SK-N-SH (cell line): ENCODE measurements around the gene C19orf73. TPM values are rescaled to one million over a fixed set of nuclear protein-coding genes. Genes with fewer than 3 reads are reported as not detected.

Source experiments
- CTCF ChIA-PET: fragments of 300-600, 350-600 bp; formaldehyde crosslinking; extraction: SDS; loops from one replicate; lab custom pipeline; 2021; lab: Yijun Ruan, JAX
- POLR2A ChIA-PET: fragments of 350-600 bp; sonication (Branson Sonifier 250); formaldehyde crosslinking; extraction: SDS; loops from one replicate; lab custom pipeline; 2020; ENCODE audit warnings: antibody characterized with exemption, inconsistent platforms; lab: Yijun Ruan, JAX
- DNase-seq: peaks from one replicate; pipeline ENCODE4 v3.0.0; 2012
- H2AFZ ChIP-seq: fragments of 200-600 bp; sonication (generic); 2 replicates; pipeline ENCODE4 v1.8.1; 2016; ENCODE audit warnings: antibody characterized with exemption, mild to moderate bottlenecking, low read depth
- H3F3A ChIP-seq: fragments of 200-600 bp; sonication (generic); replicated peaks from 2 replicates; pipeline ENCODE3; 2016; ENCODE audit warnings: antibody characterized with exemption, mild to moderate bottlenecking; ENCODE audit not compliant: insufficient read depth
- H3K27ac ChIP-seq, 2 experiments: fragments of 200-500 bp in 1 of 2; fragments of 200-600 bp in 1 of 2; sonication (Bioruptor generic) in 1 of 2; sonication (generic), shearing (Covaris generic) in 1 of 2; 2 replicates each; pipeline versions ENCODE4 v1.5.1 to v1.6.1; 2014 to 2016; ENCODE audit warnings: low read depth in 2 of 2, inconsistent platforms in 1 of 2, low read length in 1 of 2, mild to moderate bottlenecking in 1 of 2, mixed read lengths in 1 of 2
- H3K27me3 ChIP-seq: fragments of 200-600 bp; sonication (generic), shearing (Covaris generic); 2 replicates; pipeline ENCODE4 v1.6.1; 2016; ENCODE audit warnings: mixed run types; ENCODE audit not compliant: insufficient read depth
- H3K36me3 ChIP-seq, 2 experiments: fragments of 200-500 bp in 1 of 2; fragments of 200-600 bp in 1 of 2; sonication (Bioruptor generic) in 1 of 2; sonication (generic) in 1 of 2; replicated peaks in 1 of 2; 2 replicates each; pipeline versions ENCODE3 to v1.5.1; 2014 to 2016; ENCODE audit warnings: low read length in 1 of 2, mild to moderate bottlenecking in 1 of 2; ENCODE audit not compliant: insufficient read depth in 2 of 2, control insufficient read depth in 1 of 2
- H3K4me1 ChIP-seq, 2 experiments: fragments of 200-500 bp in 1 of 2; fragments of 200-600 bp in 1 of 2; sonication (Bioruptor generic) in 1 of 2; sonication (generic), shearing (Covaris generic) in 1 of 2; 2 replicates each; pipeline versions ENCODE4 v1.5.1 to v1.6.1; 2014 to 2016; ENCODE audit warnings: low read depth in 1 of 2, low read length in 1 of 2, mixed run types in 1 of 2; ENCODE audit not compliant: insufficient read depth in 2 of 2, control insufficient read depth in 1 of 2
- H3K4me2 ChIP-seq: fragments of 200-600 bp; sonication (generic), shearing (Covaris generic); 2 replicates; pipeline ENCODE4 v1.6.1; 2017; ENCODE audit warnings: mixed run types
- H3K4me3 ChIP-seq, 2 experiments: fragments of 200-500 bp in 1 of 2; fragments of 200-600 bp in 1 of 2; sonication (Bioruptor generic) in 1 of 2; sonication (generic), shearing (Covaris generic) in 1 of 2; 2 replicates each; pipeline versions ENCODE4 v1.5.1 to v1.8.1; 2014 to 2016; ENCODE audit warnings: low read depth in 2 of 2, inconsistent platforms in 1 of 2, low read length in 1 of 2, mild to moderate bottlenecking in 1 of 2, mixed read lengths in 1 of 2, moderate library complexity in 1 of 2
- H3K79me2 ChIP-seq: fragments of 200-600 bp; sonication (generic); 2 replicates; pipeline ENCODE4 v1.8.1; 2017; ENCODE audit warnings: mild to moderate bottlenecking; ENCODE audit not compliant: insufficient read depth
- H3K9ac ChIP-seq: fragments of 200-600 bp; sonication (generic); 2 replicates; pipeline ENCODE4 v1.6.1; 2017; ENCODE audit warnings: mixed run types
- H3K9me2 ChIP-seq: fragments of 200-600 bp; sonication (generic); 2 replicates; pipeline ENCODE4 v1.6.1; 2017; ENCODE audit warnings: mixed run types
- H3K9me3 ChIP-seq: fragments of 200-600 bp; sonication (generic); 2 replicates; pipeline ENCODE4 v1.6.1; 2017; ENCODE audit warnings: mixed run types, mild to moderate bottlenecking, moderate library complexity
- H4K20me1 ChIP-seq: fragments of 200-600 bp; sonication (generic); 2 replicates; pipeline ENCODE4 v1.6.1; 2017; ENCODE audit warnings: mild to moderate bottlenecking, mixed run types; ENCODE audit not compliant: insufficient read depth
- CHD2 ChIP-seq: fragments of 150-350 bp; IDR thresholded peaks from 2 replicates; pipeline ENCODE4 v1.6.1; 2018; ENCODE audit warnings: low read length; ENCODE audit not compliant: partially characterized antibody
- ELF1 ChIP-seq: IDR thresholded peaks from 2 replicates; pipeline ENCODE4 v1.4.0; 2012
- EP300 ChIP-seq, 2 experiments: IDR thresholded peaks; 2 replicates each; pipeline versions ENCODE4 v1.4.0 to v1.6.1; 2012; ENCODE audit warnings: borderline replicate concordance in 1 of 2, low read depth in 1 of 2, low read length in 1 of 2
- FOXJ3 ChIP-seq: sonication (generic); formaldehyde crosslinking; IDR thresholded peaks from 2 replicates; pipeline ENCODE4 v1.5.1; 2020; ENCODE audit warnings: mild to moderate bottlenecking, missing genetic modification reagents
- FOXM1 ChIP-seq: IDR thresholded peaks from 2 replicates; pipeline ENCODE4 v1.4.0; 2012; ENCODE audit warnings: low read depth, mild to moderate bottlenecking
- GABPA ChIP-seq: IDR thresholded peaks from 2 replicates; pipeline ENCODE4 v1.4.0; 2012; ENCODE audit warnings: low read depth, mild to moderate bottlenecking
- JUND ChIP-seq: IDR thresholded peaks from 2 replicates; pipeline ENCODE4 v1.4.0; 2012
- MEF2A ChIP-seq: IDR thresholded peaks from 2 replicates; pipeline ENCODE4 v1.4.0; 2012; ENCODE audit warnings: low read depth, borderline replicate concordance
- NFIC ChIP-seq: IDR thresholded peaks from 2 replicates; pipeline ENCODE4 v1.4.0; 2012; ENCODE audit warnings: borderline replicate concordance
- NRF1 ChIP-seq: IDR thresholded peaks from 2 replicates; pipeline ENCODE4 v1.6.1; 2012; ENCODE audit warnings: low read depth, mild to moderate bottlenecking, low read length
- PBX3 ChIP-seq: IDR thresholded peaks from 2 replicates; pipeline ENCODE4; 2012
- RCOR1 ChIP-seq: fragments of 150-350 bp; IDR thresholded peaks from 2 replicates; pipeline ENCODE4 v1.6.1; 2017; ENCODE audit warnings: antibody characterized with exemption, low read length
- REST ChIP-seq: IDR thresholded peaks from 2 replicates; pipeline ENCODE4 v1.6.1; 2012; ENCODE audit warnings: mild to moderate bottlenecking, low read depth, low read length, moderate library complexity
- RXRA ChIP-seq: IDR thresholded peaks from 2 replicates; pipeline ENCODE4 v1.4.0; 2012; ENCODE audit warnings: low read depth, mild to moderate bottlenecking, borderline replicate concordance
- SIN3A ChIP-seq: IDR thresholded peaks from 2 replicates; pipeline ENCODE4 v1.6.1; 2012; ENCODE audit warnings: low read depth, mild to moderate bottlenecking, low read length, moderate library complexity, borderline replicate concordance
- SMC3 ChIP-seq: IDR thresholded peaks from 2 replicates; pipeline ENCODE4 v1.6.1; 2012; ENCODE audit warnings: low read depth, low read length, improper control_type of control experiment
- TCF12 ChIP-seq: IDR thresholded peaks from 2 replicates; pipeline ENCODE4 v1.4.0; 2012
- TEAD4 ChIP-seq: IDR thresholded peaks from 2 replicates; pipeline ENCODE4 v1.4.0; 2012; ENCODE audit warnings: mild to moderate bottlenecking, borderline replicate concordance; ENCODE audit not compliant: insufficient read depth
- WGBS: methylation state at CpG from one replicate; pipeline ENCODE4 v1.1.6; 2017; ENCODE audit warnings: low lambda C conversion rate; 5-methylcytosine and 5-hydroxymethylcytosine counted together
- polyA plus RNA-seq, 3 experiments: library from polyadenylated mRNA; depleted of rRNA; stranded (reverse); fragments of >200 nt; gene quantifications; 2 replicates each; pipeline ENCODE4 v1.2.3, GENCODE V29; 2012
- TF ChIP-seq, protein P1 (sequence below): IDR thresholded peaks from 2 replicates; pipeline ENCODE4 v1.4.0; 2012; ENCODE audit warnings: low read depth, borderline replicate concordance
- TF ChIP-seq, protein P2 (sequence below): fragments of 150-350 bp; IDR thresholded peaks from 2 replicates; pipeline ENCODE4 v1.6.1; 2017; ENCODE audit warnings: antibody characterized with exemption, low read length, low read depth, borderline replicate concordance

Gene C19orf73
- polyA plus RNA-seq, 1 of the 3 experiments (the other 2 are of a cell fraction), result 3.0 TPM

DNA sequence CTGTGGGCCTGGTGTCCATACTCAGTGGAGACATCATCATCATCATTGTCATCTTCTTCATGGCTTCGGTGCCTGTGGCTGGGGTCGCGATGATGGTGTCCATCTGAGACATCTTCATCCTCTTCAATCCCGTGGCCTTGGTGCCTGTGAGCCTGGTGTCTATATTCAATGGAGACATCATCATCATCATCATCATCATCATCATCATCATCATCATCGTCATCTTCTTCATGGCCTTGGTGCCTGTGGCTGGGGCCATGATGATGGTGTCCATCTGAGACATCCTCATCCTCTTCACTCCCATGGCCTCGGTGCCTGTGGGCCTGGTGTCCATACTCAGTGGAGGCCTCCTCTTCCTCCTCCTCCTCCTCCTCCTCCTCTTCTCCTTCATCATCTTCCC is 35.3 kb upstream of the C19orf73 start (continued):
- TF ChIP-seq TCF12, result no peak

- no peak overlapping the region for H3K9ac ChIP-seq
- H4K20me1 ChIP-seq, result no peaks in the 10 kb centered on the region
- H3K4me2 ChIP-seq, result no peak overlapping the region
- no peaks in the 10 kb centered on the region for H3K36me3 ChIP-seq
- H2AFZ ChIP-seq, result no peak overlapping the region
- H3K27me3 ChIP-seq, result no peaks in the 10 kb centered on the region
- peaks cover 0 to 21% of the 10 kb centered on the region in 2 experiments; a peak in 1 of 4 replicates for H3K4me1 ChIP-seq
- H3K4me3 ChIP-seq, result no peak overlapping the region
- peaks cover 12% of the 10 kb centered on the region for H3F3A ChIP-seq
- TF ChIP-seq RXRA, result no peak
- no peak for TF ChIP-seq NRF1
- no peak for TF ChIP-seq REST
- no peak for TF ChIP-seq FOXM1
- no peak for TF ChIP-seq TEAD4
- TF ChIP-seq SMC3, result no peak
- no peak for TF ChIP-seq GABPA
- no peak for TF ChIP-seq NFIC
- no peak for TF ChIP-seq SIN3A
- no peak for TF ChIP-seq PBX3
- no peak for TF ChIP-seq RCOR1
- TF ChIP-seq, protein P1, sequence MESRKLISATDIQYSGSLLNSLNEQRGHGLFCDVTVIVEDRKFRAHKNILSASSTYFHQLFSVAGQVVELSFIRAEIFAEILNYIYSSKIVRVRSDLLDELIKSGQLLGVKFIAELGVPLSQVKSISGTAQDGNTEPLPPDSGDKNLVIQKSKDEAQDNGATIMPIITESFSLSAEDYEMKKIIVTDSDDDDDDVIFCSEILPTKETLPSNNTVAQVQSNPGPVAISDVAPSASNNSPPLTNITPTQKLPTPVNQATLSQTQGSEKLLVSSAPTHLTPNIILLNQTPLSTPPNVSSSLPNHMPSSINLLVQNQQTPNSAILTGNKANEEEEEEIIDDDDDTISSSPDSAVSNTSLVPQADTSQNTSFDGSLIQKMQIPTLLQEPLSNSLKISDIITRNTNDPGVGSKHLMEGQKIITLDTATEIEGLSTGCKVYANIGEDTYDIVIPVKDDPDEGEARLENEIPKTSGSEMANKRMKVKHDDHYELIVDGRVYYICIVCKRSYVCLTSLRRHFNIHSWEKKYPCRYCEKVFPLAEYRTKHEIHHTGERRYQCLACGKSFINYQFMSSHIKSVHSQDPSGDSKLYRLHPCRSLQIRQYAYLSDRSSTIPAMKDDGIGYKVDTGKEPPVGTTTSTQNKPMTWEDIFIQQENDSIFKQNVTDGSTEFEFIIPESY, result no peak
- TF ChIP-seq ELF1, result no peak
- no peak for TF ChIP-seq FOXJ3
- TF ChIP-seq MEF2A, result no peak
- TF ChIP-seq JUND, result no peak
- TF ChIP-seq, protein P2, sequence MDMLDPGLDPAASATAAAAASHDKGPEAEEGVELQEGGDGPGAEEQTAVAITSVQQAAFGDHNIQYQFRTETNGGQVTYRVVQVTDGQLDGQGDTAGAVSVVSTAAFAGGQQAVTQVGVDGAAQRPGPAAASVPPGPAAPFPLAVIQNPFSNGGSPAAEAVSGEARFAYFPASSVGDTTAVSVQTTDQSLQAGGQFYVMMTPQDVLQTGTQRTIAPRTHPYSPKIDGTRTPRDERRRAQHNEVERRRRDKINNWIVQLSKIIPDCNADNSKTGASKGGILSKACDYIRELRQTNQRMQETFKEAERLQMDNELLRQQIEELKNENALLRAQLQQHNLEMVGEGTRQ, result no peak
- no peak for TF ChIP-seq CHD2
- TF ChIP-seq EP300 (IDR thresholded peaks at IDR 0.05; ENCODE audit: borderline replicate concordance in 1 of 2, low read depth in 1 of 2, low read length in 1 of 2), result no peak
- TF ChIP-seq, all 33 proteins: peak for 0
- no peaks in the 10 kb centered on the region for H3K9me3 ChIP-seq
- H3K27ac ChIP-seq, result no peak overlapping the region
- CTCF ChIA-PET, result interaction anchor here (11.1 kb wide), 1 partner anchor 55 kb away, joined by 87 read pairs; no protein-coding TSS in a partner anchor
- H3K79me2 ChIP-seq, result peaks cover 7% of the 10 kb centered on the region
- H3K9me2 ChIP-seq, result no peaks in the 10 kb centered on the region
- POLR2A ChIA-PET, result no interaction called here
- no peak for DNase-seq
- 79% methylated on average over 10 of the region's 10 CpGs for WGBS
These were observed 34.3 kb upstream of the C19orf73 start for GRCh38 chr19:49153167-49153809.
